GM23338 (cell line): Measurements from ENCODE around the gene FKBP2. TPM values are rescaled to one million over a fixed set of nuclear protein-coding genes. Genes with fewer than 3 reads are reported as not detected.

Experiments
- ATAC-seq: fragments of 200-7000 bp; cut with Tn5 transposase; 3 replicates; pipeline ENCODE4 v1.9.1; 2020
- DNase-seq: peaks from one replicate; pipeline ENCODE4 v3.0.0-alpha.2; 2015; ENCODE audit warnings: low spot score
- H2AFZ ChIP-seq: fragments of 200-600 bp; sonication (generic); 2 replicates; pipeline ENCODE4 v1.8.0; 2016; ENCODE audit warnings: antibody characterized with exemption, mild to moderate bottlenecking, moderate library complexity
- H3F3A ChIP-seq: fragments of 200-600 bp; sonication (generic); replicated peaks from 2 replicates; pipeline ENCODE4 v1.8.0; 2017; ENCODE audit warnings: antibody characterized with exemption, mixed run types, low read depth
- H3K27ac ChIP-seq: fragments of 200-600 bp; sonication (generic); 2 replicates; pipeline ENCODE4 v1.6.1; 2016; ENCODE audit warnings: low read depth
- H3K27me3 ChIP-seq: fragments of 200-600 bp; sonication (generic); 2 replicates; pipeline ENCODE4 v1.8.0; 2016; ENCODE audit warnings: mild to moderate bottlenecking, mixed run types, moderate library complexity; ENCODE audit not compliant: insufficient read depth
- H3K36me3 ChIP-seq: fragments of 200-600 bp; sonication (generic); 2 replicates; pipeline ENCODE4 v1.8.0; 2016; ENCODE audit warnings: mild to moderate bottlenecking; ENCODE audit not compliant: insufficient read depth
- H3K4me1 ChIP-seq: fragments of 200-600 bp; sonication (generic); 2 replicates; pipeline ENCODE4 v1.8.0; 2016; ENCODE audit warnings: mild to moderate bottlenecking, moderate library complexity; ENCODE audit not compliant: insufficient read depth
- H3K4me2 ChIP-seq: fragments of 200-600 bp; sonication (generic); 2 replicates; pipeline ENCODE4 v1.7.1; 2017; ENCODE audit warnings: mixed run types
- H3K4me3 ChIP-seq: fragments of 200-600 bp; sonication (generic); 2 replicates; pipeline ENCODE4 v1.6.1; 2016; ENCODE audit warnings: mixed run types
- H3K79me2 ChIP-seq: fragments of 200-600 bp; sonication (generic); replicated peaks from 2 replicates; pipeline ENCODE4 v1.8.0; 2017; ENCODE audit warnings: mild to moderate bottlenecking; ENCODE audit not compliant: insufficient read depth
- H3K9me2 ChIP-seq: fragments of 200-600 bp; sonication (generic); 2 replicates; pipeline ENCODE4 v1.8.0; 2017; ENCODE audit not compliant: insufficient read depth
- H4K20me1 ChIP-seq: fragments of 200-600 bp; sonication (generic); replicated peaks from 2 replicates; pipeline ENCODE4 v1.8.0; 2017; ENCODE audit warnings: mild to moderate bottlenecking; ENCODE audit not compliant: insufficient read depth
- H3K27ac Mint-ChIP-seq: 2 replicates; pipeline ENCODE4 v1.8.0; 2020; ENCODE audit warnings: inconsistent platforms, mild to moderate bottlenecking, moderate library complexity, mixed read lengths
- H3K27me3 Mint-ChIP-seq: 3 replicates; pipeline ENCODE4 v1.8.0; 2022; ENCODE audit warnings: low read depth, mild to moderate bottlenecking, moderate library complexity, mixed read lengths, inconsistent platforms; ENCODE audit not compliant: insufficient read depth, poor library complexity
- H3K36me3 Mint-ChIP-seq: 3 replicates; pipeline ENCODE4 v1.8.0; 2021; ENCODE audit warnings: low read depth, mild to moderate bottlenecking, inconsistent platforms, moderate library complexity, mixed read lengths
- H3K4me1 Mint-ChIP-seq: 3 replicates; pipeline ENCODE4 v1.8.0; 2020; ENCODE audit warnings: mild to moderate bottlenecking, inconsistent platforms, mixed read lengths
- H3K4me3 Mint-ChIP-seq: 3 replicates; pipeline ENCODE4 v1.8.0; 2021; ENCODE audit warnings: moderate library complexity, mild to moderate bottlenecking, inconsistent platforms, mixed read lengths
- H3K9me3 Mint-ChIP-seq: 3 replicates; pipeline ENCODE4 v1.8.0; 2020; ENCODE audit warnings: moderate library complexity, mild to moderate bottlenecking, inconsistent platforms, mixed read lengths
- NANOG ChIP-seq: IDR thresholded peaks from 2 replicates; pipeline ENCODE4 v1.6.1; 2016; ENCODE audit warnings: antibody characterized with exemption, borderline replicate concordance
- POLR2AphosphoS5 ChIP-seq: IDR thresholded peaks from 2 replicates; pipeline ENCODE4 v1.6.1; 2016; ENCODE audit warnings: antibody characterized with exemption, low read depth
- polyA plus RNA-seq: library from polyadenylated mRNA; unstranded; fragments of >200 nt; fragmentation: Nextera tagmentation; extraction: Ambion mirVana; gene quantifications from 2 replicates; pipeline ENCODE4 v1.2.1, GENCODE V29; 2016
- total RNA-seq: library from RNA; depleted of rRNA; stranded (reverse); fragments of >200 nt; shearing (Covaris generic); gene quantifications from 2 replicates; pipeline ENCODE4 v1.2.3, GENCODE V29; 2014
- TF ChIP-seq, protein P1 (sequence below): fragments of 250-450 bp; sonication (Bioruptor Pico); IDR thresholded peaks from 2 replicates; pipeline ENCODE4 v1.5.0; 2020; ENCODE audit warnings: mild to moderate bottlenecking, moderate library complexity
- TF ChIP-seq, protein P2 (sequence below): IDR thresholded peaks from one replicate; pipeline ENCODE4 v1.6.1; 2018; ENCODE audit warnings: antibody characterized with exemption; ENCODE audit not compliant: unreplicated experiment

Gene FKBP2
- total and polyA plus RNA-seq, 2 experiments from 2014 or later = 31.4 to 201 TPM

DNA sequence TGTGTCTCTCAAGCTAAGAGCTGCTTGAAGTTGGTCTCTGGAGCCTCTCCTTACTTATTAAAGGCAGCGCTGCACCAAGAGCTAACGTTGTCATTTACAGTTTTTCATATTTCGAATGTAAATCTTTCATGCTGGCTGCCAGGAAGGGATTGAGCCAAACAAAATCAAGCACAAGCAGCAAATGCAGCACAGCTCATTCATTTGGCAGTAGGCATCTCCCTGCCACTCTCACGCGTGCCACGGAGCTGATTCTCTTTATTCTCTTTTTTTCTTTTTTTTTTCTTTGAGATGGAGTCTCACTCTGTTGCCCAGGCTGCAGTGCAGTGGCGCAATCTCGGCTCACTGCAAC, 8.0 kb upstream of the FKBP2 start (continued):
- TF ChIP-seq, protein P1, sequence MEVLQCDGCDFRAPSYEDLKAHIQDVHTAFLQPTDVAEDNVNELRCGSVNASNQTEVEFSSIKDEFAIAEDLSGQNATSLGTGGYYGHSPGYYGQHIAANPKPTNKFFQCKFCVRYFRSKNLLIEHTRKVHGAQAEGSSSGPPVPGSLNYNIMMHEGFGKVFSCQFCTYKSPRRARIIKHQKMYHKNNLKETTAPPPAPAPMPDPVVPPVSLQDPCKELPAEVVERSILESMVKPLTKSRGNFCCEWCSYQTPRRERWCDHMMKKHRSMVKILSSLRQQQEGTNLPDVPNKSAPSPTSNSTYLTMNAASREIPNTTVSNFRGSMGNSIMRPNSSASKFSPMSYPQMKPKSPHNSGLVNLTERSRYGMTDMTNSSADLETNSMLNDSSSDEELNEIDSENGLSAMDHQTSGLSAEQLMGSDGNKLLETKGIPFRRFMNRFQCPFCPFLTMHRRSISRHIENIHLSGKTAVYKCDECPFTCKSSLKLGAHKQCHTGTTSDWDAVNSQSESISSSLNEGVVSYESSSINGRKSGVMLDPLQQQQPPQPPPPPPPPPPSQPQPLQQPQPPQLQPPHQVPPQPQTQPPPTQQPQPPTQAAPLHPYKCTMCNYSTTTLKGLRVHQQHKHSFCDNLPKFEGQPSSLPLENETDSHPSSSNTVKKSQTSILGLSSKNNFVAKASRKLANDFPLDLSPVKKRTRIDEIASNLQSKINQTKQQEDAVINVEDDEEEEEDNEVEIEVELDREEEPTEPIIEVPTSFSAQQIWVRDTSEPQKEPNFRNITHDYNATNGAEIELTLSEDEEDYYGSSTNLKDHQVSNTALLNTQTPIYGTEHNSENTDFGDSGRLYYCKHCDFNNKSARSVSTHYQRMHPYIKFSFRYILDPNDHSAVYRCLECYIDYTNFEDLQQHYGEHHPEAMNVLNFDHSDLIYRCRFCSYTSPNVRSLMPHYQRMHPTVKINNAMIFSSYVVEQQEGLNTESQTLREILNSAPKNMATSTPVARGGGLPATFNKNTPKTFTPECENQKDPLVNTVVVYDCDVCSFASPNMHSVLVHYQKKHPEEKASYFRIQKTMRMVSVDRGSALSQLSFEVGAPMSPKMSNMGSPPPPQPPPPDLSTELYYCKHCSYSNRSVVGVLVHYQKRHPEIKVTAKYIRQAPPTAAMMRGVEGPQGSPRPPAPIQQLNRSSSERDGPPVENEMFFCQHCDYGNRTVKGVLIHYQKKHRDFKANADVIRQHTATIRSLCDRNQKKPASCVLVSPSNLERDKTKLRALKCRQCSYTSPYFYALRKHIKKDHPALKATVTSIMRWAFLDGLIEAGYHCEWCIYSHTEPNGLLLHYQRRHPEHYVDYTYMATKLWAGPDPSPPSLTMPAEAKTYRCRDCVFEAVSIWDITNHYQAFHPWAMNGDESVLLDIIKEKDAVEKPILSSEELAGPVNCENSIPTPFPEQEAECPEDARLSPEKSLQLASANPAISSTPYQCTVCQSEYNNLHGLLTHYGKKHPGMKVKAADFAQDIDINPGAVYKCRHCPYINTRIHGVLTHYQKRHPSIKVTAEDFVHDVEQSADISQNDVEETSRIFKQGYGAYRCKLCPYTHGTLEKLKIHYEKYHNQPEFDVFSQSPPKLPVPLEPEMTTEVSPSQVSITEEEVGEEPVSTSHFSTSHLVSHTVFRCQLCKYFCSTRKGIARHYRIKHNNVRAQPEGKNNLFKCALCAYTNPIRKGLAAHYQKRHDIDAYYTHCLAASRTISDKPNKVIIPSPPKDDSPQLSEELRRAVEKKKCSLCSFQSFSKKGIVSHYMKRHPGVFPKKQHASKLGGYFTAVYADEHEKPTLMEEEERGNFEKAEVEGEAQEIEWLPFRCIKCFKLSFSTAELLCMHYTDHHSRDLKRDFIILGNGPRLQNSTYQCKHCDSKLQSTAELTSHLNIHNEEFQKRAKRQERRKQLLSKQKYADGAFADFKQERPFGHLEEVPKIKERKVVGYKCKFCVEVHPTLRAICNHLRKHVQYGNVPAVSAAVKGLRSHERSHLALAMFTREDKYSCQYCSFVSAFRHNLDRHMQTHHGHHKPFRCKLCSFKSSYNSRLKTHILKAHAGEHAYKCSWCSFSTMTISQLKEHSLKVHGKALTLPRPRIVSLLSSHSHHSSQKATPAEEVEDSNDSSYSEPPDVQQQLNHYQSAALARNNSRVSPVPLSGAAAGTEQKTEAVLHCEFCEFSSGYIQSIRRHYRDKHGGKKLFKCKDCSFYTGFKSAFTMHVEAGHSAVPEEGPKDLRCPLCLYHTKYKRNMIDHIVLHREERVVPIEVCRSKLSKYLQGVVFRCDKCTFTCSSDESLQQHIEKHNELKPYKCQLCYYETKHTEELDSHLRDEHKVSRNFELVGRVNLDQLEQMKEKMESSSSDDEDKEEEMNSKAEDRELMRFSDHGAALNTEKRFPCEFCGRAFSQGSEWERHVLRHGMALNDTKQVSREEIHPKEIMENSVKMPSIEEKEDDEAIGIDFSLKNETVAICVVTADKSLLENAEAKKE (CRISPR knock-in tag) = no peak
- TF ChIP-seq NANOG = no peak

DNA sequence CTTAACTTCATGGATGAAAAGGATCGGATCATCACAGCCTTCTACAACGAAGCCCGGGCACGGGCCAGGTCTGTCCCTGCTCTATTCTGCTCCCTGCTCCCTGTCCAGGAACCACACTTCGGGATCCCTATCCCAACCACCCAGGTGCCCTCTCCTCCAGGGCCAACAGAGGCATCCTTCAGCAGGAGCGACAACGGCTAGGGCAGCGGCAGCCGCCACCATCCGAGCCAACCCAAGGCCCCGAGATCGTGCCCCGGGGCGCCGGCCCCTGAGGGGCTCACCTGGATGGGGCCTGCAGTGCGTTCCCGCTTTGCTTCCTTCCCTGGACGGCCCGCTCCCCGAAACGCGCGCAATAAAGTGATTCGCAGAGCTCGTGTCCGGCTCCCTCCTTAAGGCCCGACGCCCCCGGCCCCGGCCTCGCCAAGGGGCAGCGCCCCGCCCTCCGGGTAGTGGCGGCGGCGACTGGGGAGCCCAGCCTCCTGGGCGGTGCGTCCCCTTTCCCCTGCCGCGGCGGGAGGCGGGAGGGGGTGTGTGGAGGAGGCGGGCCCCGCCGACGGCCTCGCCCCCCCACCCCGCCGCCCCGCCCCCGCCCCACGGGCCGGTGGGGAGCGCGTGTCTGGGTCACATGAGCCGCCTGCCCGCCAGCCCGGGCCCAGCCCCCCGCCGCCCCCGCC, 6.8 kb upstream of the FKBP2 start, which contains the start of gene VEGFB:
VEGFB (plus strand) TSS at position 672 of the 674 bp plus-strand sequence. CDS start 250 bp downstream, outside the sequence.
- ATAC-seq (peak; percentile 16), DNase-seq (peak; percentile 71)
- no peaks in the 10 kb centered on the region for H3K9me2 ChIP-seq
- Mint-ChIP-seq H3K4me3 (peak within 1 kb of the TSS; percentile 83), H3K27ac (no peak within 1 kb of the TSS), H3K27me3 (peaks cover 27% of the 10 kb centered on the region), H3K4me1 (peaks cover 20% of the 10 kb centered on the region), H3K36me3 (peaks cover 11% of the 10 kb centered on the region), H3K9me3 (no peaks in the 10 kb centered on the region)
- peak within 1 kb of the TSS; percentile 79 for H3K4me3 ChIP-seq
- H4K20me1 ChIP-seq = no peaks in the 10 kb centered on the region
- H3F3A ChIP-seq = peaks cover 25% of the 10 kb centered on the region
- peaks cover 4% of the 10 kb centered on the region; the same call in 1 of the 2 replicates for H3K79me2 ChIP-seq
- no peaks in the 10 kb centered on the region for H3K36me3 ChIP-seq
- TF ChIP-seq POLR2AphosphoS5 = peak; percentile 65
- TF ChIP-seq, protein P2, sequence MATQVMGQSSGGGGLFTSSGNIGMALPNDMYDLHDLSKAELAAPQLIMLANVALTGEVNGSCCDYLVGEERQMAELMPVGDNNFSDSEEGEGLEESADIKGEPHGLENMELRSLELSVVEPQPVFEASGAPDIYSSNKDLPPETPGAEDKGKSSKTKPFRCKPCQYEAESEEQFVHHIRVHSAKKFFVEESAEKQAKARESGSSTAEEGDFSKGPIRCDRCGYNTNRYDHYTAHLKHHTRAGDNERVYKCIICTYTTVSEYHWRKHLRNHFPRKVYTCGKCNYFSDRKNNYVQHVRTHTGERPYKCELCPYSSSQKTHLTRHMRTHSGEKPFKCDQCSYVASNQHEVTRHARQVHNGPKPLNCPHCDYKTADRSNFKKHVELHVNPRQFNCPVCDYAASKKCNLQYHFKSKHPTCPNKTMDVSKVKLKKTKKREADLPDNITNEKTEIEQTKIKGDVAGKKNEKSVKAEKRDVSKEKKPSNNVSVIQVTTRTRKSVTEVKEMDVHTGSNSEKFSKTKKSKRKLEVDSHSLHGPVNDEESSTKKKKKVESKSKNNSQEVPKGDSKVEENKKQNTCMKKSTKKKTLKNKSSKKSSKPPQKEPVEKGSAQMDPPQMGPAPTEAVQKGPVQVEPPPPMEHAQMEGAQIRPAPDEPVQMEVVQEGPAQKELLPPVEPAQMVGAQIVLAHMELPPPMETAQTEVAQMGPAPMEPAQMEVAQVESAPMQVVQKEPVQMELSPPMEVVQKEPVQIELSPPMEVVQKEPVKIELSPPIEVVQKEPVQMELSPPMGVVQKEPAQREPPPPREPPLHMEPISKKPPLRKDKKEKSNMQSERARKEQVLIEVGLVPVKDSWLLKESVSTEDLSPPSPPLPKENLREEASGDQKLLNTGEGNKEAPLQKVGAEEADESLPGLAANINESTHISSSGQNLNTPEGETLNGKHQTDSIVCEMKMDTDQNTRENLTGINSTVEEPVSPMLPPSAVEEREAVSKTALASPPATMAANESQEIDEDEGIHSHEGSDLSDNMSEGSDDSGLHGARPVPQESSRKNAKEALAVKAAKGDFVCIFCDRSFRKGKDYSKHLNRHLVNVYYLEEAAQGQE = no peak
- peaks cover 17% of the 10 kb centered on the region; the same call in 1 of the 2 replicates for H3K4me1 ChIP-seq
- H2AFZ ChIP-seq = peak within 1 kb of the TSS; percentile 63
- H3K27me3 ChIP-seq = peaks cover 23% of the 10 kb centered on the region; the same call in 1 of the 2 replicates
- peak within 1 kb of the TSS; percentile 92 for H3K4me2 ChIP-seq
- no peak within 1 kb of the TSS for H3K27ac ChIP-seq
